ENCODE measurements around the gene TBX1.

DNA sequence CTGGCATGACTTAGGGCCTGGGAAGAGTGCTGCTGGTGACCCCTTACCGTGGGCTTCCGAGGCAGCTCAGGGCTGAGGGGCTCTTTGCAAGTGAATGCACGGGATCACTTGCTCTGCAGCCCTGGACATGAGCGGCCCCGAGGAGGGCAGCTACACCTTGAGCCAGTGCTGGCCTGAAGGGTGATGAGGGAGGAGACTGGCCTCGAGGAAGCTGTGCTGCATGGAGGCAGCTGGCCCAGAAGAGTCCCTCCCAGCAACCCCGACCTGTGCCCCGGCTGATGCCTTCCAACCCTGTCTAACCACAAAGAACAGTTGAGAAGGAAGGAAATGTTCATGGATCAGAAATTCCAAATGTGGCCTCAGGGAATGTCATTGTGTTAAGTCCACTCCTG lies 45.2 kb downstream of the TBX1 start:
- TF ChIP-seq, protein P1, sequence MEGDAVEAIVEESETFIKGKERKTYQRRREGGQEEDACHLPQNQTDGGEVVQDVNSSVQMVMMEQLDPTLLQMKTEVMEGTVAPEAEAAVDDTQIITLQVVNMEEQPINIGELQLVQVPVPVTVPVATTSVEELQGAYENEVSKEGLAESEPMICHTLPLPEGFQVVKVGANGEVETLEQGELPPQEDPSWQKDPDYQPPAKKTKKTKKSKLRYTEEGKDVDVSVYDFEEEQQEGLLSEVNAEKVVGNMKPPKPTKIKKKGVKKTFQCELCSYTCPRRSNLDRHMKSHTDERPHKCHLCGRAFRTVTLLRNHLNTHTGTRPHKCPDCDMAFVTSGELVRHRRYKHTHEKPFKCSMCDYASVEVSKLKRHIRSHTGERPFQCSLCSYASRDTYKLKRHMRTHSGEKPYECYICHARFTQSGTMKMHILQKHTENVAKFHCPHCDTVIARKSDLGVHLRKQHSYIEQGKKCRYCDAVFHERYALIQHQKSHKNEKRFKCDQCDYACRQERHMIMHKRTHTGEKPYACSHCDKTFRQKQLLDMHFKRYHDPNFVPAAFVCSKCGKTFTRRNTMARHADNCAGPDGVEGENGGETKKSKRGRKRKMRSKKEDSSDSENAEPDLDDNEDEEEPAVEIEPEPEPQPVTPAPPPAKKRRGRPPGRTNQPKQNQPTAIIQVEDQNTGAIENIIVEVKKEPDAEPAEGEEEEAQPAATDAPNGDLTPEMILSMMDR (IDR thresholded peaks at IDR 0.05) = no peak
- TF ChIP-seq ZFX (IDR thresholded peaks at IDR 0.05; ENCODE audit: borderline replicate concordance) = no peak

All from 22Rv1 (cell line).